ENCODE data around the gene ADAMTS10. TPM values are rescaled to one million over a fixed set of nuclear protein-coding genes. Genes with fewer than 3 reads are reported as not detected.

ADAMTS10 gene
- total and polyA plus RNA-seq, 2 of the 8 experiments (the other 6 are each of a cell fraction or from before 2014, with no cell fraction given), result 6.9 to 17.4 TPM

GRCh38 chr19:8629184-8629583 lies 18.7 kb upstream of the ADAMTS10 start (continued):
- TF ChIP-seq CHD7 (IDR thresholded peaks at IDR 0.05; ENCODE audit: insufficient replicate concordance, low read length), result no peak
- no peak for TF ChIP-seq TEAD4 (IDR thresholded peaks at IDR 0.05; ENCODE audit: low read depth, low read length)
- TF ChIP-seq ATF2 (IDR thresholded peaks at IDR 0.05; ENCODE audit: low read length), result no peak
- no peak for TF ChIP-seq BRCA1 (IDR thresholded peaks at IDR 0.05; ENCODE audit: low read depth, low read length)
